Measurements from ENCODE around the gene C13orf46. TPM values are rescaled to one million over a fixed set of nuclear protein-coding genes. Genes with fewer than 3 reads are reported as not detected.

C13orf46 gene
- total and polyA plus RNA-seq, 10 of the 15 experiments (the other 5 are each of a cell fraction or from before 2014, with no cell fraction given) = 0.01 to 0.18 (median 0.09) TPM; not detected in 6

- no peaks in the 10 kb centered on the region for H3K9me3 ChIP-seq (replicated peaks; ENCODE audit: control insufficient read depth, insufficient read depth, low read length)
- no peaks in the 10 kb centered on the region for H3K36me3 ChIP-seq (ENCODE audit: control insufficient read depth in 2 of 2, insufficient read depth in 2 of 2, low read length in 1 of 2)
- CTCF ChIA-PET = interaction anchor here (1.1 kb wide), 1 partner anchor 275 kb away, joined by 3 read pairs; no protein-coding TSS in a partner anchor
- H3K27me3 ChIP-seq (replicated peaks in 1 of 2; ENCODE audit: control insufficient read depth in 2 of 2, insufficient read depth in 2 of 2, low read length in 1 of 2) = peaks cover 1 to 9% of the 10 kb centered on the region in 2 experiments; a peak in 2 of 4 replicates
- in situ Hi-C loops (cut with MboI) = no loop called here
- no peaks in the 10 kb centered on the region for H3K79me2 ChIP-seq (ENCODE audit: control insufficient read depth, insufficient read depth, low read length)
- no peaks in the 10 kb centered on the region for H4K20me1 ChIP-seq (ENCODE audit: control insufficient read depth, insufficient read depth)
- 39% methylated on average over 11 of the region's 11 CpGs for WGBS (ENCODE audit: insufficient coverage, insufficient replicate concordance, low lambda C conversion rate, missing lambda C conversion rate)
- no peak for ATAC-seq
- no peak for DNase-seq (ENCODE audit: low read depth, low spot score)
- no peak overlapping the region for H2AFZ ChIP-seq (ENCODE audit: control insufficient read depth, low read depth, low read length)
- intact Hi-C loops (cut with micrococcal nuclease; ENCODE audit: unreplicated experiment) = no loop called here
- POLR2A ChIA-PET = no interaction called here
- SMC1A ChIA-PET (ENCODE audit: uncharacterized antibody, unreplicated experiment) = no interaction called here
- H3K4me2 ChIP-seq (ENCODE audit: control insufficient read depth, insufficient read depth) = no peak overlapping the region
- no peak for FAIRE-seq
- no peaks in the 10 kb centered on the region for H3K4me1 ChIP-seq (ENCODE audit: control insufficient read depth, insufficient read depth, low read length)
- TF ChIP-seq RUNX3 (IDR thresholded peaks at IDR 0.05; ENCODE audit: low read length) (no peak), MYC (IDR thresholded peaks at IDR 0.05; ENCODE audit: insufficient read depth, insufficient read length, insufficient replicate concordance, low read length, severe bottlenecking) (no peak)
- TF ChIP-seq, protein P1, sequence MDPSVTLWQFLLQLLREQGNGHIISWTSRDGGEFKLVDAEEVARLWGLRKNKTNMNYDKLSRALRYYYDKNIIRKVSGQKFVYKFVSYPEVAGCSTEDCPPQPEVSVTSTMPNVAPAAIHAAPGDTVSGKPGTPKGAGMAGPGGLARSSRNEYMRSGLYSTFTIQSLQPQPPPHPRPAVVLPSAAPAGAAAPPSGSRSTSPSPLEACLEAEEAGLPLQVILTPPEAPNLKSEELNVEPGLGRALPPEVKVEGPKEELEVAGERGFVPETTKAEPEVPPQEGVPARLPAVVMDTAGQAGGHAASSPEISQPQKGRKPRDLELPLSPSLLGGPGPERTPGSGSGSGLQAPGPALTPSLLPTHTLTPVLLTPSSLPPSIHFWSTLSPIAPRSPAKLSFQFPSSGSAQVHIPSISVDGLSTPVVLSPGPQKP (IDR thresholded peaks at IDR 0.05; ENCODE audit: low read depth, low read length) = no peak
- no TSS peak for BruUV-seq (replicated peaks)
- H3K4me3 ChIP-seq = no peak overlapping the region
- no peak overlapping the region for H3K27ac ChIP-seq (ENCODE audit: control insufficient read depth, insufficient read depth)
- no peak overlapping the region for H3K9ac ChIP-seq (ENCODE audit: control insufficient read depth, insufficient read depth, low read length)
- RAD21 ChIA-PET (ENCODE audit: unreplicated experiment) = no interaction called here
Measured at GRCh38 chr13:113915786-113916329, 58.0 kb downstream of the C13orf46 start.

DNA sequence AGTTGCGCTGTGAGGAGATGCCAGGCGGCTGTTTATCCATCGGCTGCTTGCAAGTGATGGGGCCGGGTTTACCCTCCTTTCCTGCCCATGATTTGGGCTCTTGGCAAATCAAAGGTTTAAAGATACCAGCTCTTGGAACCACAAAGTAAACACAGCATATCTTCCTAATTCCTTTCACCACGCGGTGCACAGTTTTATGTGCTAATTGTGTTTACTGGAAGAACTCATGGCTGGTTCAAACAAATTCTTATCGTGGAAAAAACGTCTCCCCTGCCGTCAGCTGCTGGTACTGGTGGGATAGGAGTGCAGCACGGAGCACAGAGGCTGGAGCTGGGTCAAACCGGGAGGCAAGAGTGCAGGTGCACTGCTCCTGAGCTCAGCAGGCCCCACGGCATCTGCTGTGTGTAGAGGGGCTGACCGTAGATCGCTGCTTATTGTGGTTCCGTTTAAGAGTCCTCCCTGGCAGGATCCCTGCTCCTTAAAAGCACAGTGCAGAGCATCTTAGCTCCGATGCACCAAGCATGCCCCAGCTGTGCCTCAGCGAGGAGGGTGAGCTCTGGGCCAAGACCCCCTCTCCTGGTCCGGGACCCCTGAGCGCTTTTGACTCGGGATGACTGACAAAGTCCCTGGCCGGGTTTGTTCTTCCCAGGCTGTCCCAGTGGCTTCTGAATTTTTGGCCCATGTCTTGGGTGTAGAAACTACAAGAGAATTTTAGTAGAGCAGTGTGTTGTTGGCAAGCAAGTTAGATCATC lies 58.7 kb downstream of the C13orf46 start:
- no peak overlapping the region for H3K27ac ChIP-seq (ENCODE audit: control insufficient read depth, insufficient read depth)
- DNase-seq (ENCODE audit: low read depth, low spot score) = no peak
- SMC1A ChIA-PET (ENCODE audit: uncharacterized antibody, unreplicated experiment) = no interaction called here
- POLR2A ChIA-PET = interaction anchor here (0.6 kb wide), 1 partner anchor 312 kb away, joined by 3 read pairs; no protein-coding TSS in a partner anchor
- H3K9ac ChIP-seq (ENCODE audit: control insufficient read depth, insufficient read depth, low read length) = no peak overlapping the region
- H3K4me3 ChIP-seq = no peak overlapping the region
- H3K79me2 ChIP-seq (ENCODE audit: control insufficient read depth, insufficient read depth, low read length) = no peaks in the 10 kb centered on the region
- no peak for ATAC-seq
- CTCF ChIA-PET = interaction anchor here (1.1 kb wide), 1 partner anchor 276 kb away, joined by 3 read pairs; no protein-coding TSS in a partner anchor
- intact Hi-C loops (cut with micrococcal nuclease; ENCODE audit: unreplicated experiment) (no loop called here), in situ Hi-C loops (cut with MboI) (no loop called here)
- 49% methylated on average over 21 of the region's 21 CpGs for WGBS (ENCODE audit: insufficient coverage, insufficient replicate concordance, low lambda C conversion rate, missing lambda C conversion rate)
- H3K4me1 ChIP-seq (ENCODE audit: control insufficient read depth, insufficient read depth, low read length) = no peaks in the 10 kb centered on the region
- RAD21 ChIA-PET (ENCODE audit: unreplicated experiment) = no interaction called here
- no peak overlapping the region for H3K4me2 ChIP-seq (ENCODE audit: control insufficient read depth, insufficient read depth)
- BruUV-seq (replicated peaks) = no TSS peak
- FAIRE-seq = no peak
- H2AFZ ChIP-seq (ENCODE audit: control insufficient read depth, low read depth, low read length) = no peak overlapping the region
- H3K27me3 ChIP-seq (replicated peaks in 1 of 2; ENCODE audit: control insufficient read depth in 2 of 2, insufficient read depth in 2 of 2, low read length in 1 of 2) = peaks cover 1 to 9% of the 10 kb centered on the region in 2 experiments; a peak in 2 of 4 replicates
- no peaks in the 10 kb centered on the region for H4K20me1 ChIP-seq (ENCODE audit: control insufficient read depth, insufficient read depth)
- H3K9me3 ChIP-seq (replicated peaks; ENCODE audit: control insufficient read depth, insufficient read depth, low read length) = no peaks in the 10 kb centered on the region
- no peaks in the 10 kb centered on the region for H3K36me3 ChIP-seq (ENCODE audit: control insufficient read depth in 2 of 2, insufficient read depth in 2 of 2, low read length in 1 of 2)
- TF ChIP-seq E2F8 (IDR thresholded peaks at IDR 0.05; ENCODE audit: low read depth, partially characterized antibody) = no peak
- TF ChIP-seq CHD1 (IDR thresholded peaks at IDR 0.05; ENCODE audit: low read depth, low read length) = no peak
- TF ChIP-seq ZBED1 (IDR thresholded peaks at IDR 0.05; ENCODE audit: borderline replicate concordance) = no peak
- TF ChIP-seq, protein P2, sequence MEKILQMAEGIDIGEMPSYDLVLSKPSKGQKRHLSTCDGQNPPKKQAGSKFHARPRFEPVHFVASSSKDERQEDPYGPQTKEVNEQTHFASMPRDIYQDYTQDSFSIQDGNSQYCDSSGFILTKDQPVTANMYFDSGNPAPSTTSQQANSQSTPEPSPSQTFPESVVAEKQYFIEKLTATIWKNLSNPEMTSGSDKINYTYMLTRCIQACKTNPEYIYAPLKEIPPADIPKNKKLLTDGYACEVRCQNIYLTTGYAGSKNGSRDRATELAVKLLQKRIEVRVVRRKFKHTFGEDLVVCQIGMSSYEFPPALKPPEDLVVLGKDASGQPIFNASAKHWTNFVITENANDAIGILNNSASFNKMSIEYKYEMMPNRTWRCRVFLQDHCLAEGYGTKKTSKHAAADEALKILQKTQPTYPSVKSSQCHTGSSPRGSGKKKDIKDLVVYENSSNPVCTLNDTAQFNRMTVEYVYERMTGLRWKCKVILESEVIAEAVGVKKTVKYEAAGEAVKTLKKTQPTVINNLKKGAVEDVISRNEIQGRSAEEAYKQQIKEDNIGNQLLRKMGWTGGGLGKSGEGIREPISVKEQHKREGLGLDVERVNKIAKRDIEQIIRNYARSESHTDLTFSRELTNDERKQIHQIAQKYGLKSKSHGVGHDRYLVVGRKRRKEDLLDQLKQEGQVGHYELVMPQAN (conservative IDR thresholded peaks at IDR 0.05) = no peak
